ENCODE results near the gene PIP5K1B. TPM values are rescaled to one million over a fixed set of nuclear protein-coding genes. Genes with fewer than 3 reads are reported as not detected.

Gene PIP5K1B
- total and polyA plus RNA-seq, 2 of the 13 experiments (the other 11 are each of a cell fraction or from before 2014, with no cell fraction given) = 15.8 to 17.5 TPM

DNA sequence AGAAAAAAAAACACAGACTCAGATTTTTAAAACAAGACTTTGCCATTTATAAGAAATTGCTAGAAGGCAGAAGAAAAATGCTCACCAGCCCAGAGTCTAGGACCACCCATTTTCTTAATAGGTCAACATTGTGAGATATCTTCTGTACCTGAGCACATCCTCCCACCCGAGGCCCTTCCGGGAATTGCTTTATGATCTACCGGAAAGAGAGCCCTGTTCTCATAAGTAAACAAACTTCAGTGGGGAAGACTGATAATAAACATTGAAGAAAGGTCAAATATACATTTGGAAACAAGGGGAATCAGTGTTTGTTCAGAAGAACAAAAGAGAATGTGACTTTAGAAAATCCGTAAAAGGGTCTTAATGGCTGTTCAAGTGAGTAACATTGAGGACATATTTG is 264.5 kb downstream of the PIP5K1B start (continued):
- TF ChIP-seq ZMYM3 (CRISPR knock-in tag; IDR thresholded peaks at IDR 0.05) (no peak), SNAPC4 (CRISPR knock-in tag; IDR thresholded peaks at IDR 0.05) (no peak), DMTF1 (CRISPR knock-in tag; IDR thresholded peaks at IDR 0.05) (no peak), ZNF556 (CRISPR knock-in tag; IDR thresholded peaks at IDR 0.05; ENCODE audit: borderline replicate concordance) (no peak), ZNF562 (CRISPR knock-in tag; IDR thresholded peaks at IDR 0.05; ENCODE audit: borderline replicate concordance) (no peak), ZNF234 (CRISPR knock-in tag; conservative IDR thresholded peaks at IDR 0.05) (no peak), SRY (CRISPR knock-in tag; IDR thresholded peaks at IDR 0.05) (no peak), ONECUT2 (CRISPR knock-in tag; IDR thresholded peaks at IDR 0.05) (no peak), ADNP (CRISPR knock-in tag; IDR thresholded peaks at IDR 0.05) (no peak), ZNF451 (CRISPR knock-in tag; IDR thresholded peaks at IDR 0.05) (no peak), CEBPG (CRISPR knock-in tag; IDR thresholded peaks at IDR 0.05) (peak; percentile 75), CEBPZ (IDR thresholded peaks at IDR 0.05; ENCODE audit: low read length) (no peak), MYC (CRISPR knock-in tag; IDR thresholded peaks at IDR 0.05; ENCODE audit: borderline replicate concordance) (no peak)
- TF ChIP-seq, protein P1, sequence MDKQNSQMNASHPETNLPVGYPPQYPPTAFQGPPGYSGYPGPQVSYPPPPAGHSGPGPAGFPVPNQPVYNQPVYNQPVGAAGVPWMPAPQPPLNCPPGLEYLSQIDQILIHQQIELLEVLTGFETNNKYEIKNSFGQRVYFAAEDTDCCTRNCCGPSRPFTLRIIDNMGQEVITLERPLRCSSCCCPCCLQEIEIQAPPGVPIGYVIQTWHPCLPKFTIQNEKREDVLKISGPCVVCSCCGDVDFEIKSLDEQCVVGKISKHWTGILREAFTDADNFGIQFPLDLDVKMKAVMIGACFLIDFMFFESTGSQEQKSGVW (CRISPR knock-in tag; IDR thresholded peaks at IDR 0.05; ENCODE audit: borderline replicate concordance) = no peak
- TF ChIP-seq, protein P2, sequence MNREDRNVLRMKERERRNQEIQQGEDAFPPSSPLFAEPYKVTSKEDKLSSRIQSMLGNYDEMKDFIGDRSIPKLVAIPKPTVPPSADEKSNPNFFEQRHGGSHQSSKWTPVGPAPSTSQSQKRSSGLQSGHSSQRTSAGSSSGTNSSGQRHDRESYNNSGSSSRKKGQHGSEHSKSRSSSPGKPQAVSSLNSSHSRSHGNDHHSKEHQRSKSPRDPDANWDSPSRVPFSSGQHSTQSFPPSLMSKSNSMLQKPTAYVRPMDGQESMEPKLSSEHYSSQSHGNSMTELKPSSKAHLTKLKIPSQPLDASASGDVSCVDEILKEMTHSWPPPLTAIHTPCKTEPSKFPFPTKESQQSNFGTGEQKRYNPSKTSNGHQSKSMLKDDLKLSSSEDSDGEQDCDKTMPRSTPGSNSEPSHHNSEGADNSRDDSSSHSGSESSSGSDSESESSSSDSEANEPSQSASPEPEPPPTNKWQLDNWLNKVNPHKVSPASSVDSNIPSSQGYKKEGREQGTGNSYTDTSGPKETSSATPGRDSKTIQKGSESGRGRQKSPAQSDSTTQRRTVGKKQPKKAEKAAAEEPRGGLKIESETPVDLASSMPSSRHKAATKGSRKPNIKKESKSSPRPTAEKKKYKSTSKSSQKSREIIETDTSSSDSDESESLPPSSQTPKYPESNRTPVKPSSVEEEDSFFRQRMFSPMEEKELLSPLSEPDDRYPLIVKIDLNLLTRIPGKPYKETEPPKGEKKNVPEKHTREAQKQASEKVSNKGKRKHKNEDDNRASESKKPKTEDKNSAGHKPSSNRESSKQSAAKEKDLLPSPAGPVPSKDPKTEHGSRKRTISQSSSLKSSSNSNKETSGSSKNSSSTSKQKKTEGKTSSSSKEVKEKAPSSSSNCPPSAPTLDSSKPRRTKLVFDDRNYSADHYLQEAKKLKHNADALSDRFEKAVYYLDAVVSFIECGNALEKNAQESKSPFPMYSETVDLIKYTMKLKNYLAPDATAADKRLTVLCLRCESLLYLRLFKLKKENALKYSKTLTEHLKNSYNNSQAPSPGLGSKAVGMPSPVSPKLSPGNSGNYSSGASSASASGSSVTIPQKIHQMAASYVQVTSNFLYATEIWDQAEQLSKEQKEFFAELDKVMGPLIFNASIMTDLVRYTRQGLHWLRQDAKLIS (CRISPR knock-in tag; IDR thresholded peaks at IDR 0.05) = no peak
